Endometrial microvascular endothelial cells (primary cell): ENCODE data around the gene MACROD2. TPM values are rescaled to one million over a fixed set of nuclear protein-coding genes. Genes with fewer than 3 reads are reported as not detected.
"Not testable (repeated sequence)": the region's sequence is repeated elsewhere in the genome, so short reads cannot be mapped to it uniquely, and the experiment has no call there.

Experiments
- in situ Hi-C: cut with HindIII; loops from 2 replicates; pipeline ENCODE4 v1.10.0; 2017; ENCODE audit warnings: low sequenced_read_pairs, low pct_unique_long_range_greater_than_20kb; ENCODE audit errors: inconsistent ontology term
- total RNA-seq: library from RNA; depleted of rRNA; stranded (reverse); fragments of >200 nt; gene quantifications from one replicate; pipeline ENCODE4 v1.2.3, GENCODE V29; 2015; ENCODE audit errors: inconsistent ontology term

The MACROD2 gene
- total RNA-seq, result not detected

DNA sequence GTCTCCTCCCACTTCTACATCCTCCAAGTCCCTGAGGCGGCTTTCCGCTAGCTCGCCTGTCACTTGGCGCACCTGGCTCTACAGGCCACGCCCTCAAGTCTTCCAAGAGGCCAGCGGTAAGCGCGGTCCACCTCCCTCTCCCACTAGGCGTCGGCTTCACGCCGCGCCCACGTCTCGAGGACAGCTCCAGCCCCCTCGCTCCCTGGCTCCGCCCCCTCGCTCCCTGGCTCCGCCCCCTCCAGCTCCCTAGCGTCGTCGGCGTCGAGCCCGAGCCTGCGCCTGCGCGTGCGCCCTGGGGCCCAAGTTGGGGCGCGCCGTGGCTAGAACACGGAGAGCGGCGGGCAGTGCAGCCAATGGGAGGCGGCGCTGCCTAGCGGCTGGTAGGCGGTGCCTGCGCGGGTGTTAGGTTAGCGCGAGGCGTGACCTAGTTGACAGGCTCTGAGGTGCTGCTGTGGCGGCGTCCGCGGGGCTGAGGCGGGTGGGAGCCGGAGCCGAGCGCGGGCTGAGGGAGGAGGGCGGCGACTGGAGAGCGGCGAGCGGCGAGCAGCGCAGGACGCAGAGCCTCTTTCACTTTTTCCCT lies at the start of gene MACROD2:
MACROD2 (plus strand) TSS at position 431 of the 580 bp plus-strand sequence.
- in situ Hi-C loops, result no loop called here

DNA sequence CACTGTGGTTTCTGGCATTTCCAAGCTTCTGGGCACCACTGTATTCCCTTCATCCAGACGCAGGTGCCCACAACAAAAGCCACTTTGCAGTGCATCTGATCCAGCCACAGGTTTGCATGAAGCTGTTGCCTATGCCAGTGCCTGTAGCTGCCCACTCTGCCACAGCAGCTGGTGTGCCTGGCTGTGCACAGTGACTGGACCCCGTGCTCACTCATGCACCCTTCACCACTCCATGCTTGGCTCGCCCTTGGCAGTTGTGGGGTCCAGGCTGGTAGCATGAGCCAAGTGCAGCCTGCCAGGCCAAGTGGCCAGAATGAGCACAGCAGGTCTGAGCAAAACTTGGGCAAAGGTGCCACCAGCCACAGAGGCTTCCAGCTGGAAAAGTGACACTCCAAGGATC lies 47.6 kb upstream of the MACROD2 start:
- in situ Hi-C loops, result no loop called here

DNA sequence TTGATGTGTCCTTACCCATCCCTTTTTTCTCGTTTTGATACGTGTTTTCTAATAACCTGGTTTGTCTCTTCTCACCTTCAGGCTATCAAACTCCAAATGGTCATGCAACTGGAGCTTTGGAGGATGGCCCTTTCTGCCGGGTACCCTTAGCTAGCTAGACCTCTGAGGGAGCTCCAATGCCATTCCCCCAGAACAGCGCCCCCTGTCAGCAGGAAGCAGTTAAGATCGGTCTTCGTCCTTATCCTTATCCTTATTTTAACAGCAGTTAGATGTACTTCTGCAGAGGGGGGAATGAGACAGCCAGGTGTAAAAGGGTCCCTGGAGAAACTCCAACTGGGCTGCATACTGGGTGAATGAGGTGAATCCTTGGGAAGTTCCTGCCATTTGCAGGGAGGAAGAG lies 42.1 kb upstream of the MACROD2 start:
- in situ Hi-C loops, result no loop called here

DNA sequence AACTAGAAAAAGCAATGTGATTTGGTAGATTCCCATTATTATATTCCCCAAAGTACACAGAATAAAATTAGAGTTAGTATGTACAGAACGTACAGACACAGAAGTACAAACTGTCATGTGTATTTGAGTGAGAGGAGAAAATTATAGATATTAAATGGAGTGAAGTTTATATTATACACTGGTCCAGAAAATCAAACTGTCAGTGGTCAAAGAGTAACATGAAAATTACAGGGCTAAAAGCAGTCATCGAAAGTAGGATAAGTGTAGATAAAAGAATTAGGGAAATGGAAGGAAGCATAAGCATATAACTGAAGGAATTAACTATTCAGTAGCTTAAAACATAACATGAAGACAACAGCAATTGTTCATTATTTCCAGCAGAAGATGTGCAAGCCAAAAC lies 35.2 kb upstream of the MACROD2 start:
- in situ Hi-C loops, result no loop called here

DNA sequence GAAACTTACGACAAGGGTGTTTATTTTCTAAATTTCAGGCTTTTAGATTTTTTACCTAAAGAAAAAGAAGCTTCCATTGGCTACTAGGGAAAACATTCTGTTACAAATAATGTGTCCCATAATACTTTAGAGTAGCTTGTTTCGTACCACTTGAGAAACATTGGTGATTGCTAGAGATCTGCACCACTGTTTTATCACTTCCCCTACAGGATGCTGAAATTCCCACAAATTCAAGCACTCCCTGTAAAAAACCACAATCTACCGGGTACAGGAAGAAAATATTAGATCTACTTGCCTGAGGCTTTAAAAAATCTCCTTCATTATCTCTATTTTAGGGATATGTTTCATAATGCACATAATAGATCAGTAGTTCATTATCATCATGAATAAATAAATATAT lies 34.8 kb upstream of the MACROD2 start:
- in situ Hi-C loops, result no loop called here

DNA sequence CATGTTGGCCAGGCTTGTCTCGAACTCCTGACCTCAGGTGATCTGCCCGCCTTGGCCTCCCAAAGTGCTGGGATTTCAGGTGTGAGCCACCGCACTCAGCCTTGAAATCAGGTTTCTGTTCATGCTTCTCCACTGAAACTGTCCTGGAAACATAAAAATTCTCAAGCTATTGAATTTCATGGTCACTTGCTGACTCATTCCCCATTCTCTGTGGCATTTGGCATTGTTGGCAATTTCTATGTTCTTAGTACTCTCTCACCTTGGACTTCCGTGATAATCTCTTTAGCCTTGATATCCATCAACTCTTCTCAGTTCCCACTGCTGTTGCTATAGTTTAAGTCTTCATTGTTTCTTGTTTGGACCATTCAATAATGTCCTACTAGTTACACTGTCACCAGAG lies 11.1 kb upstream of the MACROD2 start:
- in situ Hi-C loops, result no loop called here

DNA sequence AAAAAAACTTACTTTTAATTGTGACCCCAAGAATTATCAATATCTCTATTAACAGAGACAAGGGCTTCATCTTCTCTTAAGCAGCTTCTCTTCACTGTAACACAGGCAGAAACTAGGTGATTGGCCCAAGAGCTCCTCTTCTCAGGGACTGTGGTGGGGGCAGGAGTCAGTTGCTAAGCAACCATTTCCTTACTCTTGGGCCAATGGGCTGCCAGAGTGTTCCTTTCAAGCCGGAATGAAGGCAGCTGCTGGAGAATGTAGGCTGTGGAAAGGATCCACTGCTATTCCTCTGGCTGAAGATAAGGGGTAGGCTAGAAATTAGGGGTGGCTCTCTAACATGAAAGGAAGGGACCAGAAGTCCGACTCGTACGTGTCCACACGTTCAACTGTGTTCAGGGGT lies 4.9 kb upstream of the MACROD2 start, which contains the start of gene SEL1L2:
SEL1L2 (minus strand) TSS at position 150 of the 400 bp plus-strand sequence; CDS start at position 70, 80 bp downstream.
- in situ Hi-C loops, result no loop called here

DNA sequence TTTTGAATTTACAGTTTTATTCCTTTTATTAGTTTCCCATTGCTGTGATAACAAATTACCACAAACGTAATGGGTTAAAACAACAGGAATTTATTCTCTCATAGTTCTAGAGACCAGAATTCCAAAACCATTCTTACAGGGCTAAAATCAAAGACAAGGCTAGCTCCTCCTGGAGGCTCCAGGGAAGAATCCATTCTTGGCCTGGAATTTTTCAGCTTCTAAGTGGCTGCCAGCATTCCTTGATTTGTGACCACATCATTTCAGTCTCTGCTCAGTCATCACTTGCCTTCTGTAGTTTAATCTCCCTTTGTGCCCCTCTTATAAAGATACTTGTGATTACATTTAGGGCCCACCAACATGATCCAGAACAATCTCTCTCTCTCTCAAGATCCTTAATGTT lies 4.0 kb upstream of the MACROD2 start:
- in situ Hi-C loops, result no loop called here

DNA sequence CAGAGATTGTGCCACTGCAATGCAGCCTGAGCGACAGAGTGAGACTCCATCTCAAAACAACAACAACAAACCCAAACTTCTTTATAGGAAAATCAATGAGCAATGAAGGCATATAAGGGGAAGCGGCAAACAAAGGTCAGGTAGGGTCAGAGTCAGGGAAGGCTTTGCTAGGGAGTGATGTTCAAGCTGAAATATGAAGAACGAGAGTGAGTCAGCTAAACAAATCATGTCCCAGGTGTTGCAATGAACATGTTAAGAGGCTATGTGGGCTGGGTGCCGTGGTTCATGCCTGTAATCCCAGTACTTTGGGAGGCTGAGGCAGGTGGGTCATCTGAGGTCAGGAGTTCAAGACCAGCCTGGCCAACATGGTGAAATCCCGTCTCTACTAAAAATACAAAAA lies 3.4 kb upstream of the MACROD2 start:
- in situ Hi-C loops, result not testable (repeated sequence)

DNA sequence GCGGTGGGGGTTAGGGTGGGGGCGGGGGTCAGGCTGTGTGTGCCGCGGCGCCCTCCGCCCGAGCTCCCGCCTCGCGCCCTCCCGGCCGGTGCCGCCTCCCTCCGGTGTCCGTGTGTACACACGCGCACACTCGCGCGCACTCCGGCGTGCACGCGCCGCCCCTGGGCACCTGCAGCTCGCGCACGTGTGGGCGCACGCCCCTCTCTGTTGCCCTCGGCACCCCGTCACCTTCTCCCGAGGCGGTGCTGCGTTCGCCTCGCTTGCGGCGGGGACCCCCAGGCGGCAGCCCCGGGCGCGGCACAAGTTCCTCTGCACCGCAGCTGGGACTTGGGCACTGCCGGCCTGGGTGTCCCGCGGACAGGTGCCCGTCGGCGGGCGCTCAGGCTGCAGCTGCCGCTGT lies 525 bp downstream of the MACROD2 start:
- in situ Hi-C loops, result no loop called here

DNA sequence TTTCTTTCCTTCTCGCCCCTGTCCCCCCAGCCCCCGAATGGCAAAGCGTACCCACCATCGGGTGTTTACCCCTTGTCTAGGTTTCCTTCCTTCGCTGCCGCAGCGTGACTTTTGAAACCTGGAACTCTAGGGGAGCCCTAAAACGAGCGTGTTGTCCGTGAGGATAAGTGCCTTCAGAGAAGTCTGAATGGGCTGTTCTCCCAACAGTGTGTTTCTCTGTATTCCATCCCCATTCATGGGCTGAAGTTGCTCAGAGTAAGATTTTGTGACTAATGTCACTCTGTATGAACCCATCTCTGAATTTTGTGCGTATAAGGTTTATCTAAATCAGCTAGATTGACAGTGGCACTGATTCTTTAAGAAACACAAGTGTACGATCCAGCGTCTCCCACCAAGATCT lies 949 bp downstream of the MACROD2 start:
- in situ Hi-C loops, result no loop called here

DNA sequence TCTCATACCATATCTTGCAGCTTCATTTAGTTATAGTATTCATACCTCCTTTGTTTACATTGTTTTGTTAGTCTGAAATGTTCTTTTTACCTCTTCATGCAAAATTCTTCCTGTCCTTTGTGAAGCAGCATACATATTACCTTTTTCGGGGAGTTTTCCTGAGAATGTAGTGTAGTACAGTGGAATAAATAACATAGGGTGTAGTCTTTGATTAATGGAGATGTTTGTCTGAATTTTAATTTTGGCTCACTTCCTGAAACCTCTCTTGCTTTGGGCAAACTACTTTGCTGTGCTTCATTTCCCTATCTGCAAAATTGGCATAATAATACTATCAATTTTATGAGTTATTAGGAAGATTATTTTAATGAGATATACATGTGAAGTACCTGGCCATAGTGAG lies 5.6 kb downstream of the MACROD2 start:
- in situ Hi-C loops, result no loop called here

DNA sequence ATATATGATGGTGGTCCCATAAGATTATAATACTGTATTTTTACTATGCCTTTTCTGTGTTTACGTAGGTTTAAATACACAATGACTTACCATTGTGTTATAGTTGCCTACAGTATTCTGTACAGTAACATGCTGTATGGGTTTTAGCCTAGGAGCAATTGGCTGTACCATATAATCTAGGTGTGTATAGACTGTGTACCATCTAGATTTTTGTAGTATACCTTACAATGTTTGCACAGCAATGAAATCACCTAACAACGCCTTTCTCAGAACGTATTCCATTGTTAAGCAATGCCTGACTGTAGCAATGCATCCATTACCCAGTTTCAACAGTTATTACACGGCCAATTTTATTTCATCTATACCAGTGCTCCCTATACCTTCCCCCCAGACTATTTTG lies 10.7 kb downstream of the MACROD2 start:
- in situ Hi-C loops, result no loop called here

DNA sequence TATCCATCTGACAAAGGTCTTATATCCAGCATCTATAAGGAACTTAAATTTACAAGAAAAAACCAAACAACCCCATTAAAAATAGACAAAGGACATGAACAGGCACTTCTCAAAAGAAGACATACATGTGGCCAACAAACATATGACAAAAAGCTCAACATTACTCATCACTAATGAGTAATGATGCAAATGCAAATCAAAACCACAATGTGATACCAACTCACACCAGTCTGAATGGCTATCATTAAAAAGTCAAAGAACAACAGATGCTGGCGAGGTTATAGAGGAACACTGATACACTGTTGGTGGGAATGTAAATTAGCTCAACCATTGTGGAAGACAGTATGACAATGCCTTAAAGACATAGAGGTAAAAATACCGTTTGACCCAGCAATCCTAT lies 13.9 kb downstream of the MACROD2 start:
- in situ Hi-C loops, result no loop called here

DNA sequence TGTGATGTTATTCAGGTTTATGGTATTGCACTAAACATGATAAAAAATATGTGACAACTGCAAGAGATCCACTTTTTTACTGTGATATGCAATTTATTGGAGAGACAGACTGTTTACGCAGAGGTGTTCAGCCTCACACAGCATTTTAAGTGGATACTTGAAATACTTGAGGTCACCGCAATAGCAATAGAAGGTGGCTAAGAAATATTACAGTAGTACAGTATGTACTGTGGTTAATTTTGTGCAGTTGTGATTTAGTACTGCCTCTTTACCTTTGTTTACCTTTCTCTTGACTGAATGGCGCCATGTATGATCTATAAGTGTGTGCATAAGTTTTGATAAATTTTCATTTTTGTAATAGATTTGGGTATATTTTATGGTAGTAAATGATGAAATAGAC lies 17.4 kb downstream of the MACROD2 start:
- in situ Hi-C loops, result no loop called here

DNA sequence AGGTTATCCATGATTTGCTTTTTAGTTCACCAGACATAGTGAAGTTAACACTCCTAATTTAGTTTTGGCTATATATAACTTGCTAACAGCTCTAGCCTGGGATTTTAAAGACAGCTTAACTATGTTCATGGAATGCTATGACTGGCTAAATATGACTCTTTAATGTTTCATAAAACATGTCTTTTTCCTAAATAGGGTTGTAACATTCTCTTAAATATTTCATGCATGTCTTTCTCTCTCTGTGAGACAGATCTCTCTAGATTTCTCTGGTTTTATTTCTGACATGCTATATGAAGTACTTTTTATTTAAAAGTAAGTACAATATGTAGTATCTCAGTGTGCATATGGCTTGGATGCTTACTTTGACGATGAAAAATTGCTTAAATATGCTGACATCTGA lies 35.7 kb downstream of the MACROD2 start:
- in situ Hi-C loops, result no loop called here

DNA sequence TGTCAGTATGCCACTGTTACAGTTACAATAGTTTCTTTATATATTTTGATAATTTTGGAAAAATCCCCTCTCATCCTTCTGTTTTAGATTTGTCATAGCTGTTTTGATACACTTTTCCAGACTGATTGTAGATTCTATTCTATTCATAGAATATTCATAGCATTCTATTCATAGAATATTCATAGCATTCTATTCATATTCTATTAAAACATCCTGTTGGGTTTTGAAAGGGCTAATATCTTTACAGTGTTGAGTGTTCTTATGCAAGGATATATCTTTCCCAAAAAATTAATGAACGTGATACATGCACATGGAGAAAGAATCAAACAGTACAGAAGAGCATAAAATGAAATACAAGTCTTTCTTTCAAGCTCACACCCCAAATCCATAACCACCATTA lies 38.0 kb downstream of the MACROD2 start:
- in situ Hi-C loops, result no loop called here

DNA sequence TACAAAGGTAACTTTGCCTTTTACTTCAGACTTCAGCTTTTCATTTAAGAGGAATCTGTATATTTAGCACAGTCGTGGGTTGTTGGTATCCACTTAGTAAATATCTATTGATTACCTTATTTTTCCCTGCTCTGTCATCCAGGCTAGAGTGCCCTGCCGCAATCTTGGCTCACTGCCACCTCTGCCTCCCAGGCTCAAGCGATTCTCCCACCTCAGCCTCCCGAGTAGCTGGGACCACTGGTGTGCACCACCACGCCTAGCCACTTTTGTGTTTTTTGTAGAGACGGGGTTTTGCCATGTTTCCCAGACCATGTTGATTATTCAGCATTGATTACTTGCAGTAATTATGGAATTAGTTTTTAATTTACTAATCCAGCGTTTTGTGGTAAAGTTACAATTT lies 41.3 kb downstream of the MACROD2 start:
- in situ Hi-C loops, result no loop called here

DNA sequence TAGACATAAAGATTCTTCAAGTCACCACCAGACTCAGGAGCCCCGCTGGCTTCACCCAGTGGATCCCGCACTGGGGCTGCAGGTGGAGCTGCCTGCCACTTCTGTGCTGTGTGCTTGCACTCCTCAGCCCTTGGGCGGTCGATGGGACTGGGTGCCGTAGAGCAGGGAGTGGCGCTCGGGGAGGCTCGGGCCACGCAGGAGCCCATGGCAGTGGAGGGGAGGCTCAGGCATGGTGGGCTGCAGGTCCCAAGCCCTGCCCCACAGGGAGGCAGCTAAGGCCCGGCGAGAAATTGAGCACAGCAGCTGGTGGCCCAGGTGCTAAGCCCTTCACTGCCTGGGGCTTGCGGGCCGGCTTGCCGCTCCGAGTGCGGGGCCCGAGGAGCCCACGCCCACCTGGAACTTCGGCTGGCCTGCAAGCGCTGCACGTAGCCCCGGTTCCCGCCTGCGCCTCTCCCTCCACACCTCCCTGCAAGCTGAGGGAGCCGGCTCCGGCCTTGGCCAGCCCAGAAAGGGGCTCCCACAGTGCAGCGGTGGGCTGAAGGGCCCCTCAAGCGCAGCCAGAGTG lies 49.5 kb downstream of the MACROD2 start:
- in situ Hi-C loops, result not testable (repeated sequence)

DNA sequence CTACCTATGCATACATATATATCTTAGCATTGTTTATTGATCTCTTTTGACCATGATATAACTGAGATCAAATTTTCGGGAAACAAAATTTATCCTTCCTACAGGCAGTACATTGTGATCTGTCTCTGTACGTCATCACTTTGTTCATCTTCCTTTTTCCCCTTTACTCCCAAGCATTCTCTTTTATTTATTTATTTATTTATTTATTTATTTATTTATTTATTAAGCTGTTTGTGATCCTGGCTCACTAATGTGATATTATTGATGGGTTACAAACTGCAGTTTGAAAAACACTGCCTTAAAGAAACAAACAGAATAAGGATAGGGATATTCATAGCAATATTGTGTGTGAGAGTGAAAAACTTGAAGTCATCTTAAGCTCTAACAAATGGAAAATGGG lies 51.2 kb downstream of the MACROD2 start:
- in situ Hi-C loops, result no loop called here

DNA sequence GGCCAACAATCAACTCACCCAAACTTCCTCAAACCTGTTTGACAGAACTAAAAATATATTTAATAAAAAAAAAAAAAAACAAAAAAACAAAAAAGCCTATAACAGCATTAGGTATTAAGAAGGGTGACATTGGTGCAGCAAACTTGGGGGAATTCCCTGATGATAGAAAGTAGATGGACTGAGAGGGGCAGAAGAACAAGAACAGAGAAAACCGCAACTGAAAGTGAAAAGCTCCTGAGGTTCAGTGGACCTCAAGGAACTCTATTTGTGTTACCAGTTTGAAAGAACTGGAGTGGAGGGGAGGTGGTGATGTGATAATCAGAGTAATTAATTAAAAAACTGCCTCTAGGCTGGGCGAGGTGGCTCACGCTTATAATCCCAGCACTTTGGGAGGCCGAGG lies 53.8 kb downstream of the MACROD2 start:
- in situ Hi-C loops, result no loop called here
